ENCODE results near the gene C1QTNF12.

DNA sequence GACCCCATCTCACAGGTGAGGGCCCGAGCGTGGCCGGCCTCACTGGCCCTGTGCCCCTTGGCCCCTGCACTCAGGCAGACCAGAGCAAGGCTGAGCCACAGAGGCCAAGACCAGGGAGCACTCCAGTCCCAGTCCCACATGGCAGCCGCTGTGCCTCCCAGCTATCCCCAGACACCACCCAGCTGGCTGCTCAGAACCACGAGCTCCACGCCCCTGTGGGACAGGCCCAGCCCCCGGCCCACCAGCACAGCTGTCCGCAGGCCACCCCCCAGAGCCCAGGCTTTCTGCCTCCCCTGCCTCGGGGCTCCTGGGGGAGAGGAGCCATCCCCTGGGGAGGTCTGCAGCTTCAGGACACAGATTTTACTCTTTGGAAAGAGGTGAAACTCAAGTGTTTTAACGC lies 9.1 kb upstream of the C1QTNF12 start:
- no peak for TF ChIP-seq POLR2AphosphoS5 (IDR thresholded peaks at IDR 0.05)
- TF ChIP-seq, protein P1, sequence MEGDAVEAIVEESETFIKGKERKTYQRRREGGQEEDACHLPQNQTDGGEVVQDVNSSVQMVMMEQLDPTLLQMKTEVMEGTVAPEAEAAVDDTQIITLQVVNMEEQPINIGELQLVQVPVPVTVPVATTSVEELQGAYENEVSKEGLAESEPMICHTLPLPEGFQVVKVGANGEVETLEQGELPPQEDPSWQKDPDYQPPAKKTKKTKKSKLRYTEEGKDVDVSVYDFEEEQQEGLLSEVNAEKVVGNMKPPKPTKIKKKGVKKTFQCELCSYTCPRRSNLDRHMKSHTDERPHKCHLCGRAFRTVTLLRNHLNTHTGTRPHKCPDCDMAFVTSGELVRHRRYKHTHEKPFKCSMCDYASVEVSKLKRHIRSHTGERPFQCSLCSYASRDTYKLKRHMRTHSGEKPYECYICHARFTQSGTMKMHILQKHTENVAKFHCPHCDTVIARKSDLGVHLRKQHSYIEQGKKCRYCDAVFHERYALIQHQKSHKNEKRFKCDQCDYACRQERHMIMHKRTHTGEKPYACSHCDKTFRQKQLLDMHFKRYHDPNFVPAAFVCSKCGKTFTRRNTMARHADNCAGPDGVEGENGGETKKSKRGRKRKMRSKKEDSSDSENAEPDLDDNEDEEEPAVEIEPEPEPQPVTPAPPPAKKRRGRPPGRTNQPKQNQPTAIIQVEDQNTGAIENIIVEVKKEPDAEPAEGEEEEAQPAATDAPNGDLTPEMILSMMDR (IDR thresholded peaks at IDR 0.05) = no peak

Measured in breast epithelium (tissue), 3 donors.